Testis (tissue), 3 donors: Measurements from ENCODE around the gene OCA2. TPM values are rescaled to one million over a fixed set of nuclear protein-coding genes. Genes with fewer than 3 reads are reported as not detected.

ENCODE experiments used
- DNase-seq: peaks from one replicate; pipeline ENCODE4 v3.0.0-alpha.2; 2019
- H3K27ac ChIP-seq, 2 donors: fragments of 200-600 bp; sonication (generic); one replicate each; pipeline ENCODE4 v1.5.1; 2019
- H3K27me3 ChIP-seq: fragments of 200-600 bp; sonication (generic); one replicate; pipeline ENCODE4 v1.5.1; 2019
- H3K36me3 ChIP-seq: fragments of 200-600 bp; sonication (generic); one replicate; pipeline ENCODE4 v1.5.1; 2017; ENCODE audit warnings: low read depth; ENCODE audit errors: missing control alignments
- H3K4me1 ChIP-seq: fragments of 200-600 bp; sonication (generic); one replicate; pipeline ENCODE4 v1.5.1; 2019
- H3K4me3 ChIP-seq, 2 donors: fragments of 200-600 bp; sonication (generic); one replicate each; pipeline ENCODE4 v1.5.1; 2017 to 2019
- H3K9me3 ChIP-seq: fragments of 200-600 bp; sonication (generic); one replicate; pipeline ENCODE4 v1.5.1; 2017
- POLR2A ChIP-seq: fragments of 450-650 bp; IDR thresholded peaks from one replicate; pipeline ENCODE4 v1.6.1; 2017; ENCODE audit warnings: antibody characterized with exemption, mild to moderate bottlenecking, moderate library complexity
- WGBS, 2 donors: methylation state at CpG; one replicate each; pipeline ENCODE4 v1.1.5; 2018; 5-methylcytosine and 5-hydroxymethylcytosine counted together
- intact Hi-C: fragments of 100-400 bp; cut with DNase I; formaldehyde crosslinking; loops from one replicate; pipeline ENCODE4 v1.15.1; 2023; ENCODE audit warnings: low total_unique reads
- polyA plus RNA-seq: library from polyadenylated mRNA; stranded (reverse); fragments of 350-450 nt; fragmentation: Illumina TruSeq; extraction: RNeasy Lipid Tissue Mini Kit (QIAGEN cat#74804); gene quantifications from one replicate; pipeline ENCODE4 v1.2.3, GENCODE V29; 2014; ENCODE audit warnings: low read depth, low replicate concordance; ENCODE audit not compliant: insufficient read depth
- total RNA-seq, 2 donors: library from RNA; depleted of rRNA; stranded (reverse); fragments of >200 nt; gene quantifications; one replicate each; pipeline ENCODE4 v1.2.3, GENCODE V29; 2016
- TF ChIP-seq, protein P1 (sequence below), 3 experiments: fragments of 450-650 bp in 2 of 3; fragments of 200-600 bp in 1 of 3; sonication (generic) in 1 of 3; IDR thresholded peaks; one replicate each; pipeline ENCODE4 v1.5.1; 2016 to 2019; ENCODE audit warnings: antibody characterized with exemption in 3 of 3, mild to moderate bottlenecking in 2 of 3, moderate library complexity in 1 of 3

The OCA2 gene
- total and polyA plus RNA-seq, 3 donors from 2014 or later: 2.6 to 7.2 (median 4.5) TPM

DNA sequence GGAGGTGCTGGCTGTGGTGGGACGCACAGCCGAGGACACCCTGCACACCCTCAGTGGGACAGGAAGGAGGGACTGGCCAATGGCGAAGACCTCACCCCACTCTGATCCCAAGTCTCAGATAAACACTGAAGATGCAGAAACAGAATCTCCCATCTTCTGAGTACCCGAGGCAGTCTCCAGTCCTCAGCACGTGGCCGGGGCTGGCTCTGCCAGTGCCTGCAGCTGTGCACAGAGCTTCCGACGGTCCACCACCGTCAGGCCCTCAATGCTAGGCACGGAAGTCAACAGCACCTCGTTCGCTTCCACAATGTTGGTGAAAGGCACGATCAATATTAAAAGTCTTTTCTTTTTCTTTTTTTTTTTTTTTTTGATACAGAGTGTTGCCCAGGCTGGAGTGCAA is 16.8 kb upstream of the OCA2 start:
- H3K4me1 ChIP-seq: no peaks in the 10 kb centered on the region

DNA sequence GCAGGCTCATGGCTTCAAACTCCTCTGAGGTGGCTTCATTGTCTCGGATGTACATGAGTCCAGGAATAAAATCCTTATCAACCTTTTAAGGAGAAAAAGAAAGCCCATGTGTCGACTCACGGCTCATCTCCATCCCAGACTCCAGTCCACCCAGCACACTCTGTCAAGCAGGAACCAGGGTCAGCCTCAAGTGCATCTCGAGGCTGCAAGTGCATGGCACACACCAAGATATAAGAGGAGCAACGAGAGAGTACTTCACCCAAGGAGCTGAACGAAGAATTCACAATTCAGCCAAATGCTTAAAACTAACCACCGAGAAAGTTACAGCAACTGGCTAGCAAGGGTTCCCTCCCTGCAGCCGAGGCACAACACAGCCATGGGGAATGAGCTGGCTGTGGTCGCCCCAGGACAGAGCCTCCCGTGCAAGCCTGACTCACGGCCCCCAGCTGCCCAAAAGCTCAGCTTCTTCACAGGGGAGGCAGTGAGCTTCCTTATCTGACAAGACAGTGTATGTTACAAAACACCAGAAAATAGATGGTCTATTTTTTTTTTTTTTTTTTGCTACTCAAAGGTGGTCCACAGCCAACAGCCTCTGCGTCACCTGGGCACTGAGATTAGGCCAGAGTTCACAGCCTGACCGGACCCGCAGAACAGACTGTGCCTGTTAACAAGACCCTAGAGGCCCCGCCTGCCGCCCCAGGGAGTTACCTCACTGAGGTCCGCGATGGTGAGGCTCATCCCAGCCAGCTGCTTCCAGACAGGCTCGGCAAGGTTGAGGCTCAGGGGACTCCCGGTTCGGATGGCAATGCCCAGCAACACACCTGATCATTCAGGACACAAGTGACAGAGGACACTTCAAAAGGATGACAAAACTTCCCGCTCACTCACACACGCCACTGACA is 15.9 kb upstream of the OCA2 start:
- no peak for DNase-seq
- Histone ChIP-seq H3K4me1 (no peaks in the 10 kb centered on the region), H3K4me3 (no peak overlapping the region), H3K27me3 (no peaks in the 10 kb centered on the region), H3K27ac (no peak overlapping the region), H3K36me3 (no peaks in the 10 kb centered on the region), H3K9me3 (no peaks in the 10 kb centered on the region)
- TF ChIP-seq, protein P1, sequence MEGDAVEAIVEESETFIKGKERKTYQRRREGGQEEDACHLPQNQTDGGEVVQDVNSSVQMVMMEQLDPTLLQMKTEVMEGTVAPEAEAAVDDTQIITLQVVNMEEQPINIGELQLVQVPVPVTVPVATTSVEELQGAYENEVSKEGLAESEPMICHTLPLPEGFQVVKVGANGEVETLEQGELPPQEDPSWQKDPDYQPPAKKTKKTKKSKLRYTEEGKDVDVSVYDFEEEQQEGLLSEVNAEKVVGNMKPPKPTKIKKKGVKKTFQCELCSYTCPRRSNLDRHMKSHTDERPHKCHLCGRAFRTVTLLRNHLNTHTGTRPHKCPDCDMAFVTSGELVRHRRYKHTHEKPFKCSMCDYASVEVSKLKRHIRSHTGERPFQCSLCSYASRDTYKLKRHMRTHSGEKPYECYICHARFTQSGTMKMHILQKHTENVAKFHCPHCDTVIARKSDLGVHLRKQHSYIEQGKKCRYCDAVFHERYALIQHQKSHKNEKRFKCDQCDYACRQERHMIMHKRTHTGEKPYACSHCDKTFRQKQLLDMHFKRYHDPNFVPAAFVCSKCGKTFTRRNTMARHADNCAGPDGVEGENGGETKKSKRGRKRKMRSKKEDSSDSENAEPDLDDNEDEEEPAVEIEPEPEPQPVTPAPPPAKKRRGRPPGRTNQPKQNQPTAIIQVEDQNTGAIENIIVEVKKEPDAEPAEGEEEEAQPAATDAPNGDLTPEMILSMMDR (IDR thresholded peaks at IDR 0.05): no peak
- no peak for TF ChIP-seq POLR2A
- WGBS, 2 donors: 73 to 78% methylated on average over 14 to 23 of the region's 23 CpGs
- intact Hi-C loops: no loop called here

More for the DNA sequence above, 16.8 kb upstream of the OCA2 start:
- WGBS, 2 donors: 78 to 81% methylated on average over 12 to 13 of the region's 13 CpGs
- H3K27ac ChIP-seq: no peak overlapping the region
- no peaks in the 10 kb centered on the region for H3K36me3 ChIP-seq
- no peaks in the 10 kb centered on the region for H3K9me3 ChIP-seq
- H3K4me3 ChIP-seq: no peak overlapping the region
- DNase-seq: no peak
- H3K27me3 ChIP-seq: no peaks in the 10 kb centered on the region
- intact Hi-C loops: no loop called here
- no peak for TF ChIP-seq POLR2A
- TF ChIP-seq, protein P1 (IDR thresholded peaks at IDR 0.05): no peak

DNA sequence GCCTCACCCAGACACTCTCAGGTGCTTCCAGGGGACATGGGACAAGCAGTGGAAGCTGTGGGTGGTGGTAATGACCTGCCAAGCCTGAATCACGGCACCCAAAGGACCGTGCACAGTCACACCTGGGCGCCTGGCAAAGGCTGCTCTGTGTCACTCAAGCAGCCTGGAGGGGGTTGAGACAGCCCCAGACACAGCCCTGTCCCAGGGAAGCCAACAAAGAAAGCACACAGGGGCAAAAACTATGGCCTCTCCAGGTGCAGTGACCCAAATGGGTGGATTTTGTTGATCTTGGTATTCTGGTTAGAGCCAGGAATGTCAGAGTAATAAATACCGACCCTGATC is 15.0 kb upstream of the OCA2 start:
- Histone ChIP-seq H3K27me3 (no peaks in the 10 kb centered on the region), H3K9me3 (no peaks in the 10 kb centered on the region), H3K4me3 (no peak overlapping the region), H3K4me1 (no peaks in the 10 kb centered on the region), H3K36me3 (no peaks in the 10 kb centered on the region), H3K27ac (no peak overlapping the region)
- 90 to 94% methylated on average over 2 to 4 of the region's 4 CpGs for WGBS, 2 donors
- TF ChIP-seq POLR2A: no peak
- TF ChIP-seq, protein P1 (IDR thresholded peaks at IDR 0.05): no peak
- intact Hi-C loops: no loop called here
- DNase-seq: no peak

DNA sequence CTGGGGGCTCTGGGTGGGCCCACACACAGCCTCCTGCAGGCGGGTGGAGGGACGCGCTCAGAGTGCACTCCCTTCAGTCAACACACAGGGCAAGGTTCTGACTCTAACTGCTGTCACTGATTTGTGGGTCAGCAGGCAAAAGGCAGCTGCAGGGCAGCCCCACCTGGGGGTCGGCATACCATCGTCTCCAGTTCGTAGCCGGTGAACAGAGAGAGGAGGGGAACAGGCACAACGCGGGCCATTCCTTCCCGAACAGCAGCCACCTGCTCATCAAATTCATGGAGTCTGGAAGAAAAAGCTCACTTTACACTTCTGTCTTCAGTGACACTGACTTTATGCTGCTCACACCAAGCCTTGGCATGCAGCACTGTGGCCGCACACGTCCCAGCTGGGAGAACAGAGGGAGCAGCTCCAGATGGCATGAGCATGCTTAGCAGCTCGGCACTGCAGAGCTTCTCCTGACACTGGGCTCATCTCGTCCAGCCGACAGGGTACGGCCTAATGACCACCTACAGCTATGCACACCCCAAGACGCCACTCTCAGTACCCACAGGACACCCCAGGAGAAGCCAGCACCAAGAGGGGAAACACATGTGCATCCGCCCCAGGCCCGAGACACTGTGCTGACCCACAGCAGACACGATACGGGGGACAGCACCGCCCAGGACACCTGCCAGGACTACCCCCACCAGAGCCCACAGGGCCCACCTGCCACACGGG is 14.4 kb upstream of the OCA2 start:
- intact Hi-C loops: no loop called here
- Histone ChIP-seq H3K4me3 (no peak overlapping the region), H3K27ac (no peak overlapping the region)

More for the DNA sequence above, 14.4 kb upstream of the OCA2 start:
- H3K4me1 ChIP-seq: no peaks in the 10 kb centered on the region
- WGBS, 2 donors: 92 to 93% methylated on average over 13 to 21 of the region's 23 CpGs
- no peak for DNase-seq
- H3K27me3 ChIP-seq: no peaks in the 10 kb centered on the region
- H3K9me3 ChIP-seq: no peaks in the 10 kb centered on the region
- TF ChIP-seq, protein P1 (IDR thresholded peaks at IDR 0.05): no peak
- TF ChIP-seq POLR2A: no peak
- H3K36me3 ChIP-seq: no peaks in the 10 kb centered on the region
